A673 (cell line): ENCODE results near the gene SRGAP1.

Source experiments
- CTCF ChIP-seq: fragments of 300-800, 200-600 bp; sonication (generic); conservative IDR thresholded peaks from 2 replicates; pipeline ENCODE4 v1.5.1; 2017; ENCODE audit warnings: low read depth, mild to moderate bottlenecking, antibody characterized with exemption, low read length, moderate library complexity, mixed read lengths
- EZH2 ChIP-seq: fragments of 200-600 bp; sonication (generic); IDR thresholded peaks from 2 replicates; pipeline ENCODE4 v1.6.1; 2017; ENCODE audit warnings: borderline replicate concordance, low read depth, mild to moderate bottlenecking, mixed read lengths, antibody characterized with exemption, low read length; ENCODE audit not compliant: poor library complexity, severe bottlenecking

- TF ChIP-seq CTCF (no peak), EZH2 (no peak)
Observed at GRCh38 chr12:64192644-64193444, 348.3 kb downstream of the SRGAP1 start.
